Muscle of leg (tissue), 11 donors: Measurements from ENCODE around the gene NOD1. TPM values are rescaled to one million over a fixed set of nuclear protein-coding genes. Genes with fewer than 3 reads are reported as not detected.
A peak's percentile ranks its signal among the peaks of the same experiment; 100 is the strongest.
"Not testable (repeated sequence)": the region's sequence is repeated elsewhere in the genome, so short reads cannot be mapped to it uniquely, and the experiment has no call there.

Source experiments
- DNase-seq: peaks from one replicate; pipeline ENCODE4 v3.0.0; 2013
- H3K27ac ChIP-seq: one replicate; pipeline ENCODE4 v1.5.1; 2013; ENCODE audit warnings: mild to moderate bottlenecking, low read length, control low read depth
- H3K27me3 ChIP-seq: one replicate; pipeline ENCODE4 v1.6.1; 2013; ENCODE audit warnings: low read length; ENCODE audit not compliant: control insufficient read depth, insufficient read depth
- H3K36me3 ChIP-seq: one replicate; pipeline ENCODE4 v1.6.1; 2013; ENCODE audit warnings: low read length; ENCODE audit not compliant: control insufficient read depth, insufficient read depth
- H3K4me1 ChIP-seq: one replicate; pipeline ENCODE4 v1.6.1; 2013; ENCODE audit warnings: low read length; ENCODE audit not compliant: control insufficient read depth, insufficient read depth
- H3K4me3 ChIP-seq: one replicate; pipeline ENCODE4 v1.5.1; 2013; ENCODE audit warnings: low read length, control low read depth
- H3K9me3 ChIP-seq: replicated peaks from 2 replicates; pipeline ENCODE4 v1.6.1; 2013; ENCODE audit warnings: low read depth, low read length; ENCODE audit not compliant: control insufficient read depth
- WGBS: methylation state at CpG from one replicate; pipeline ENCODE4 v1.1.5; 2013; ENCODE audit warnings: missing lambda C conversion rate; ENCODE audit not compliant: insufficient coverage; 5-methylcytosine and 5-hydroxymethylcytosine counted together
- polyA plus RNA-seq, 8 donors: library from polyadenylated mRNA; unstranded; fragments of 120-200 nt; gene quantifications; one replicate each; pipeline versions ENCODE4 v1.2.1 to v1.2.3, GENCODE V29; 2013; ENCODE audit warnings: inconsistent platforms in 1 of 8, low replicate concordance in 1 of 8; ENCODE audit not compliant: insufficient read length in 8 of 8, insufficient read depth in 1 of 8
- total RNA-seq: library from RNA; stranded (reverse); fragments of 120-200 nt; gene quantifications from one replicate; pipeline ENCODE4 v1.2.4, GENCODE V29; 2013

The NOD1 gene
- total and polyA plus RNA-seq, 9 donors: 9.1 to 20.8 (median 13.1) TPM

GRCh38 chr7:30423788-30424505 lies 54.6 kb downstream of the NOD1 start:
- Histone ChIP-seq H3K27ac (no peak overlapping the region), H3K36me3 (peaks cover 43% of the 10 kb centered on the region), H3K4me1 (no peaks in the 10 kb centered on the region), H3K27me3 (no peaks in the 10 kb centered on the region), H3K4me3 (no peak overlapping the region), H3K9me3 (no peaks in the 10 kb centered on the region)
- WGBS: 90% methylated on average over 8 of the region's 14 CpGs
- DNase-seq: no peak

DNA sequence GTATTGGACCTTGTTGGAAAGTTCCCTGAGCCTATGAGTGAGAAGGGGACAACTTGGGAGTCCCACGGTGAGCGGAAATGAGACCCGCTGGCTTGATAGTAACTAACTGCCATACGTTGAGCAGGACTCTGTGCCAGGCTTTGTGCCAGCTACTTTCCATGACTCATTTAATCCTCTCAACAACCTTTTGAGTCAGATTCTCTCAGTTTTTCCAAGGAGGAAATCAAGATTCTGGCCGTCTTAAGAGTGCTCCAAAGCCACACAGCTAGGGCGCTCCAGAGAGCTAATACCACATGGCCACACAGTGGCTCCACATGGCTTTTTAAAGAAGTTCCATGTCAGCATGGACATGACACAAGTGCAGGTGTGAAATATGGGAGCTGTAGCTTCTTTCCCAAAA lies 55.7 kb downstream of the NOD1 start:
- no peak overlapping the region for H3K4me3 ChIP-seq
- peak; percentile 25 for DNase-seq
- no peak overlapping the region for H3K27ac ChIP-seq
- no peaks in the 10 kb centered on the region for H3K4me1 ChIP-seq
- peaks cover 37% of the 10 kb centered on the region for H3K36me3 ChIP-seq
- no peaks in the 10 kb centered on the region for H3K27me3 ChIP-seq
- H3K9me3 ChIP-seq: no peaks in the 10 kb centered on the region
- 70% methylated on average over 2 of the region's 6 CpGs for WGBS

GRCh38 chr7:30421647-30422196 lies 56.9 kb downstream of the NOD1 start:
- DNase-seq: no peak
- Histone ChIP-seq H3K36me3 (peaks cover 30% of the 10 kb centered on the region), H3K4me3 (no peak overlapping the region), H3K9me3 (no peaks in the 10 kb centered on the region), H3K27ac (no peak overlapping the region), H3K27me3 (no peaks in the 10 kb centered on the region), H3K4me1 (no peaks in the 10 kb centered on the region)
- no CpG with 5 or more reads among the region's 3 CpGs for WGBS

DNA sequence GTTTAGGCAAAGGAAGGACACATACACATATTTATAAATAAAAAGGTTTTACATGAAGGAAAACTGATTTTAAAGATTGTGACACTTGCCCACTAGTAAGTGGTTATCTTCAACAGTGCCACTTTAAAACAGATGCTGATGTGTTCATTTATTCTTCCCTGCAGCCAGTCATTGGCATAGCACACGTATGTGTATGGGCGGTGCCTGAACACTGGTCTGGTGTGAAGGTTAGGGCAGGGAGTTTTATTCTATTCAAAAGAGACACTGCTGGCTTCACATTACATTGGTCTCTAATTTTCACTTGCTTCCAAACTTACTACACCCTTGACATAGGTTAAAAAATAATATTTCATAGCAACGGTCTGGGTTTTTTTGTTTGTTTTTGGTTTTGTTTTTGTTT lies 57.9 kb downstream of the NOD1 start:
- Histone ChIP-seq H3K27me3 (no peaks in the 10 kb centered on the region), H3K27ac (no peak overlapping the region), H3K36me3 (peaks cover 20% of the 10 kb centered on the region), H3K9me3 (no peaks in the 10 kb centered on the region), H3K4me3 (no peak overlapping the region), H3K4me1 (no peaks in the 10 kb centered on the region)
- no CpG with 5 or more reads among the region's 3 CpGs for WGBS
- DNase-seq: no peak

GRCh38 chr7:30420080-30420479 lies 58.5 kb downstream of the NOD1 start:
- not testable (repeated sequence) for H3K4me1 ChIP-seq, H3K4me3 ChIP-seq, H3K27me3 ChIP-seq, H3K9me3 ChIP-seq, H3K27ac ChIP-seq, DNase-seq
- WGBS: no CpG with 5 or more reads among the region's 26 CpGs
- peaks cover 14% of the 10 kb centered on the region for H3K36me3 ChIP-seq

- Histone ChIP-seq H3K36me3 (no peaks in the 10 kb centered on the region), H3K27ac (no peak overlapping the region), H3K9me3 (peaks cover 7% of the 10 kb centered on the region), H3K4me3 (no peak overlapping the region), H3K4me1 (peaks cover 7% of the 10 kb centered on the region), H3K27me3 (no peaks in the 10 kb centered on the region)
- no peak for DNase-seq
- 100% methylated on average over 7 of the region's 7 CpGs for WGBS
Observed at GRCh38 chr7:30413864-30414263, 64.7 kb downstream of the NOD1 start.

DNA sequence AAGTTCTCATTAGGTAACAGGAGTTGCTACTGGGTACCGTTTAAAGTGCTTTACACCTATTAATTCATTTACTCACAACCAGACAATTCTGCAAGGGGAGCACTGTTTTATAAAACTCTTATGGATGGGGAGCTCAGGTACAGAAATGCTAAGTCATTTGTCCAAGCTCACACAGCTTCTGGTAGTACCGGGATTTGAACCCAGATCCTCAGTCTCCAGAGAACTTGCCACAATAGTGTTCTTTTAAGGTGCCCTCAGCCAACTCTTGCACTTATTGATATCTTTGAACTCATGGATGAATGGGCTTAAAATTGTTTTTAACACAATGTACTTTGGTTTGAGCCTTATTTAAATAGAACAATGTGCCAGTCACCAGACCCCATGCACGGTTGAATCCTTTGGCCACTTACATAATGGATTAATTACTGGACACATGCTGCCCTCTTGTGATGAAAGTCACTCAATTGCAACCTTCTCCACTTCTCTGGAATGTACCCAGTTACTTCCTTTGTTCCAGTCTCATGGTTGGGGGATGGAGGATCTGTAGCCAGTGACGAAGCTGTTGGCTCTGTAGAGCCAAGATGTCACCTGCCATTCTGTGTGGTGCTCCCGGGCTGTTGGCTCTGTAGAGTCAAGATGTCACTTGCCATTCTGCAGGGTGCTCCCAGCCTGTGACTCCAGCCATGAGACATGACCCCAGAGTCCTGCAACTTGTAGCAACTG lies 65.6 kb downstream of the NOD1 start:
- WGBS: 71% methylated on average over 3 of the region's 5 CpGs
- Histone ChIP-seq H3K4me3 (no peak overlapping the region), H3K27me3 (no peaks in the 10 kb centered on the region), H3K27ac (no peak overlapping the region), H3K4me1 (peaks cover 7% of the 10 kb centered on the region), H3K36me3 (no peaks in the 10 kb centered on the region), H3K9me3 (peaks cover 7% of the 10 kb centered on the region)
- DNase-seq: peak; percentile 77

- no peaks in the 10 kb centered on the region for H3K27me3 ChIP-seq
Observed at GRCh38 chr7:30411897-30412296, 66.7 kb downstream of the NOD1 start.

DNA sequence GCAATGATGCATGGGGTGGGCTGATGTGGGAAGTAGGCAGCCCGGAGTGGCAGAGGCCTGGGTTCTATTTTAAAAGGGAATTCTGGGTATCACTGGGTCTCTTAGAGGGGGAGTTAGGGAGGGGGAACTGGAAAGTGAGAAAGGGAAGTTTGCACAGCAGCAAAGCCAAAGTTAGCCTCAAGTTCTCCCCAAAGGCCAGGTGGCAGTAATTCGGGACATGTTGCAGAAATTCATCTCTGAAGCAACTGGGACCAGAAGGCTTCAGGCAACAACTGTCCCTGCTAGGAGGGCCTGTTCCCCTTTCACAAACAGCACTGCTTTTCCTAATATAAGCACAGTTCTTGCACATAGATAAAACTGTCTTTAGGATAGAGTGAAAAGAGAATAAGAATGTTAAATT lies 67.4 kb downstream of the NOD1 start:
- Histone ChIP-seq H3K4me3 (no peak overlapping the region), H3K9me3 (peaks cover 7% of the 10 kb centered on the region), H3K27me3 (no peaks in the 10 kb centered on the region), H3K27ac (no peak overlapping the region), H3K4me1 (peaks cover 7% of the 10 kb centered on the region), H3K36me3 (no peaks in the 10 kb centered on the region)
- WGBS: 58% methylated on average over 2 of the region's 2 CpGs
- peak; percentile 53 for DNase-seq

More at GRCh38 chr7:30411897-30412296, 66.7 kb downstream of the NOD1 start:
- H3K36me3 ChIP-seq: no peaks in the 10 kb centered on the region
- peaks cover 7% of the 10 kb centered on the region for H3K4me1 ChIP-seq
- H3K27ac ChIP-seq: no peak overlapping the region
- no peak for DNase-seq
- WGBS: 20% methylated on average over 1 of the region's 3 CpGs
- H3K9me3 ChIP-seq: peaks cover 7% of the 10 kb centered on the region
- H3K4me3 ChIP-seq: no peak overlapping the region

DNA sequence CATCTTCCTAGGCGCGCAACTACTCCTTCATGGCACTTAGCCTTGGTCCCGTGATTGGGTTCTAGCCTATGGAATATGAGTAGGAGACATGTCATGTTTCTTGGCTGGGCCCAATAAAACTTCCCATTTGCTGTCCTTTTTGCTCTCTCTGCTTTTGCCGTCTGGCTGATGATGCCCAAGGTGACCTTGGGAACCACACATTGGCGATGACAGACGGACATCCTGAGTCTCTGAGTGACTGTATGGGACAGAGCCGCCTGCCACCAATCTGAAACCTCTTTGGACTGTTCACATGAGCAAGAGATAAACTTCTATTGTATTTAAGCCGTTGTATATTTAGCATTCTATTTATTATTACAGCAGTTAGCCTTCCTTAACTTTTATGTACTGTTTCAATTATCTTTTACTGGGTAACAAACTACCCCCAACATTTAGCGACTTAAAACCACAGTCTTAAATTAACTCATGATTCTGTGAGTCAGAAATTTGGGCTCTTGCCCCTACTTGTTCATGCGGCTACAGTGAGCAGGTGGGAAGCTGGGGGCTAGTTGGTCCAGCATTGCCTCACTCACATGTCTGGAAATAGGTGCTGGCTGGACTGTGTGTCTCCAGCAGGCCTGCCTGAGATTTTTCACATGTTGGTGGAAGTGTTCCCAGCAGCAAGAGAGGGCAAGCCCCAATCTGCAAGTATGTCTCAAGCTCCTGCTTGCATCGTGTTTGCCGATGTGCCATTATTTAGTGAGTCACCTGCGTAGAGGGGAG lies 71.7 kb downstream of the NOD1 start:
- Histone ChIP-seq H3K4me3 (no peak overlapping the region), H3K27ac (no peak overlapping the region), H3K9me3 (no peaks in the 10 kb centered on the region), H3K4me1 (peaks cover 3% of the 10 kb centered on the region), H3K36me3 (peaks cover 2% of the 10 kb centered on the region), H3K27me3 (no peaks in the 10 kb centered on the region)
- DNase-seq: no peak
- 50% methylated on average over 1 of the region's 13 CpGs for WGBS
